GM10266 (cell line): ENCODE results near the gene HPCAL1.

Experiments used
- DNase-seq: peaks from one replicate; pipeline ENCODE4 v3.0.0; 2012; ENCODE audit errors: extremely low spot score
- TF ChIP-seq, protein P1 (sequence below): IDR thresholded peaks from 2 replicates; pipeline ENCODE4 v1.5.1; 2012; ENCODE audit warnings: mild to moderate bottlenecking, low read depth; ENCODE audit not compliant: control insufficient read depth, insufficient read depth; ENCODE audit errors: missing control alignments

The HPCAL1 gene

GRCh38 chr2:10347562-10347948, 44.9 kb downstream of the HPCAL1 start:
- TF ChIP-seq, protein P1, sequence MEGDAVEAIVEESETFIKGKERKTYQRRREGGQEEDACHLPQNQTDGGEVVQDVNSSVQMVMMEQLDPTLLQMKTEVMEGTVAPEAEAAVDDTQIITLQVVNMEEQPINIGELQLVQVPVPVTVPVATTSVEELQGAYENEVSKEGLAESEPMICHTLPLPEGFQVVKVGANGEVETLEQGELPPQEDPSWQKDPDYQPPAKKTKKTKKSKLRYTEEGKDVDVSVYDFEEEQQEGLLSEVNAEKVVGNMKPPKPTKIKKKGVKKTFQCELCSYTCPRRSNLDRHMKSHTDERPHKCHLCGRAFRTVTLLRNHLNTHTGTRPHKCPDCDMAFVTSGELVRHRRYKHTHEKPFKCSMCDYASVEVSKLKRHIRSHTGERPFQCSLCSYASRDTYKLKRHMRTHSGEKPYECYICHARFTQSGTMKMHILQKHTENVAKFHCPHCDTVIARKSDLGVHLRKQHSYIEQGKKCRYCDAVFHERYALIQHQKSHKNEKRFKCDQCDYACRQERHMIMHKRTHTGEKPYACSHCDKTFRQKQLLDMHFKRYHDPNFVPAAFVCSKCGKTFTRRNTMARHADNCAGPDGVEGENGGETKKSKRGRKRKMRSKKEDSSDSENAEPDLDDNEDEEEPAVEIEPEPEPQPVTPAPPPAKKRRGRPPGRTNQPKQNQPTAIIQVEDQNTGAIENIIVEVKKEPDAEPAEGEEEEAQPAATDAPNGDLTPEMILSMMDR = no peak
- no peak for DNase-seq

DNA sequence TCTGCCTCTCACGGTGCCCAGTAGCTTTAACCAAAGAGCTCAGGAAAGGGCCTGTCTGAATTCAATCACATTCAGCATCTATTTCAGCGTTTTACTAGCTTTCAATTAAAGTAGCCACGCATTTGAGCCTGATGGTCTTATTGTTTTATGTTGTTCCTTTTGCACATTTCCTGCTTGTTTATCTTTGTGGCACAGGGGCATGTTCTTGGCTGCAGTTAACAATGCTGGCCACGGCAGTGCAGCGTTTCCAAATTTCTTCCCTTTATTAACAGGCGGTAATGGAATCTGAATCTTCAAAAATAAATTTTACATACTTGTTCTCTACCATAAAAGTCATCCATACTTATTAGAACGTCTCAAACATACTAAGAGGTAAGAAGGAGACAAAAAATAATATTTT, 46.2 kb downstream of the HPCAL1 start:
- TF ChIP-seq, protein P1 = no peak
- DNase-seq = no peak

- DNase-seq = no peak
- TF ChIP-seq, protein P1 = no peak
These were observed 48.1 kb downstream of the HPCAL1 start for GRCh38 chr2:10350761-10351160.

DNA sequence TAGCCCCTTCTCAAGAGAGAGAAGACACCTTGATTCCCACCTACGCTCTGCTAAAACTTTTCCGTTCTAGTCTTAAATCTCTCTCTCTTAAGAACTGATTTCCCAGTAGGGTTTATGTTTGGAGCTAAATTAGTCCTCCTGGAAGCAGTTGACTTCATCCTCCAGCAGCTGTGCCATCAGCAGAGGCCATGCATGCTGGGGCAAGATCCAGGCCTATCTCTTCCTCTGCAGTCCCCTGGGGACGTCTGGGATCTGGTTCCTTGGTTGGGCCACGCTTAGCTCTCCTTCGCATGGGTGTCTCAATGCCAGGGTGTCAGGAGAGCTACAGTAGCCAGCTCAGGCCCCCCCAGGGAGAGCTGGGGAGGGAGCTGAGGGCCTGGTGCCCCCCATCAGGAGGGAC, 49.7 kb downstream of the HPCAL1 start:
- TF ChIP-seq, protein P1 = no peak
- no peak for DNase-seq

DNA sequence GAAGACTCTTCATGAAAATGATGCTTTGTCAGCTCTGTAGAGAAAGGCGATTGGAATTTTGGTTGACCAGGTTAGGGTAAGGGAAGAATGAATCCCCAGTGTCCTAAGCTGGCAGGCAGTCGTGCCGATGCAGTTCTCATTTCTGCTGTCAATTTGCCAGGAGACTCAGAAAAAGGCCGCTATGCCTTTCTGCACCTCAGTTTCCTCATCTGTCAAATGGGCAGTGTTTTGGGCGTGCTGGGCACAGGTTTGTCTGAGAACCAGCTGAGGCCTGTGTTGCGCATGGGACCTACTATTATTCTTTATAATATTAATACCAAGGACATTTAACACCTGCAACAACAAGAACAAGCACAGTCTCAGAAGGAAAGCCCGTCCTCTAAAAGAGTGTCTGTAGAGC, 50.3 kb downstream of the HPCAL1 start:
- TF ChIP-seq, protein P1 = no peak
- no peak for DNase-seq

DNA sequence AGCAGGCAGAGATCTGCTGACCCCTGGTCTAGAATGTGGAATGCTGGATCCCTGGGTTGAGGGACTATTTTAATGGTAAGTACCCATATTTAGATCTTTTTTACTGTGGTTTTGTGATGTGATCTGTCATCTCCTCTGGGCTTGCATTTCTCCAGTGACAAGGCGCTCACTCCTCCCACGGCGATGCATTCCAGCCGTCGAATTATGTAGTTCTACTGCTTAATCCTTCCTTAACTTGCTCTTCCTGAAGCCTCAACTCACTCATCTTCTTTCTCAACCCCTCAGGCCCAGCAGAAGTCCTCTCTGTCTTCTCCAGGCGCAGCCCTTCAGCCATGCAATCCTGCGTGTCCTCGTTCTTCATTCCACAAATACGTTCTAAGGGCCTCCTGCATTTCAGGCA, 51.2 kb downstream of the HPCAL1 start:
- TF ChIP-seq, protein P1 = no peak
- DNase-seq = no peak

GRCh38 chr2:10354399-10354798, 51.7 kb downstream of the HPCAL1 start:
- DNase-seq = no peak
- TF ChIP-seq, protein P1 = no peak
